K562 (cell line): ENCODE measurements around the gene TMBIM4. TPM values are rescaled to one million over a fixed set of nuclear protein-coding genes. Genes with fewer than 3 reads are reported as not detected.

Source experiments
- EGR1 ChIP-seq: fragments of 450-650 bp; conservative IDR thresholded peaks from 2 replicates; pipeline ENCODE4 v1.6.1; 2017; ENCODE audit warnings: mild to moderate bottlenecking
- FOXA3 ChIP-seq, 2 experiments: fragments of 450-650 bp in 1 of 2; sonication (generic) in 1 of 2; formaldehyde crosslinking; IDR thresholded peaks in 1 of 2; conservative IDR thresholded peaks in 1 of 2; 2 replicates each; pipeline versions ENCODE4 v1.4.0 to v1.8.0; 2020 to 2022; ENCODE audit warnings: mild to moderate bottlenecking in 2 of 2, missing genetic modification reagents in 1 of 2
- HDAC6 ChIP-seq: IDR thresholded peaks from 2 replicates; pipeline ENCODE4 v1.6.1; 2012; ENCODE audit warnings: low read depth, mild to moderate bottlenecking, control low read depth, inconsistent platforms, low read length, moderate library complexity
- HNRNPH1 ChIP-seq: fragments of 200-400 bp; formaldehyde crosslinking; optimal IDR thresholded peaks from 2 replicates; pipeline ENCODE3; 2017; ENCODE audit warnings: low read depth, mild to moderate bottlenecking, low read length, moderate library complexity
- JUNB ChIP-seq: fragments of 450-650 bp; formaldehyde crosslinking; conservative IDR thresholded peaks from 2 replicates; pipeline ENCODE4 v1.4.0; 2020; ENCODE audit warnings: mild to moderate bottlenecking
- KDM5B ChIP-seq: fragments of 200-600 bp; sonication (generic); IDR thresholded peaks from 2 replicates; pipeline ENCODE4 v1.6.1; 2012; ENCODE audit warnings: low read depth, mild to moderate bottlenecking, moderate library complexity, low read length, control low read depth, inconsistent platforms; ENCODE audit not compliant: insufficient replicate concordance
- NBN ChIP-seq: fragments of 450-650 bp; IDR thresholded peaks from 2 replicates; pipeline ENCODE4 v1.6.1; 2016; ENCODE audit warnings: low read depth, mild to moderate bottlenecking
- NCOA1 ChIP-seq: fragments of 450-650 bp; IDR thresholded peaks from 2 replicates; pipeline ENCODE4 v1.6.1; 2016; ENCODE audit warnings: low read depth
- NFRKB ChIP-seq: fragments of 450-650 bp; IDR thresholded peaks from 2 replicates; pipeline ENCODE4 v1.6.1; 2016; ENCODE audit warnings: low read depth
- OTX1 ChIP-seq: fragments of 450-650 bp; formaldehyde crosslinking; IDR thresholded peaks from 2 replicates; pipeline ENCODE4 v1.4.0; 2022; ENCODE audit warnings: mild to moderate bottlenecking
- RFX1 ChIP-seq: fragments of 450-650 bp; IDR thresholded peaks from 2 replicates; pipeline ENCODE4 v1.6.1; 2016; ENCODE audit warnings: mild to moderate bottlenecking, moderate library complexity
- SNRNP70 ChIP-seq: fragments of 200-400 bp; formaldehyde crosslinking; optimal IDR thresholded peaks from 2 replicates; pipeline ENCODE3; 2017; ENCODE audit warnings: low read depth, low read length
- ZNF23 ChIP-seq: fragments of 250-450 bp; sonication (Bioruptor Pico); IDR thresholded peaks from 2 replicates; pipeline ENCODE4 v1.4.0; 2020; ENCODE audit warnings: mild to moderate bottlenecking
- ZNF586 ChIP-seq: fragments of 450-650 bp; formaldehyde crosslinking; conservative IDR thresholded peaks from 2 replicates; pipeline ENCODE4 v1.4.0; 2020; ENCODE audit warnings: mild to moderate bottlenecking, moderate library complexity
- polyA plus RNA-seq, 8 experiments: library from polyadenylated mRNA; depleted of rRNA in 4 of 8; stranded (reverse) in 5 of 8; unstranded in 3 of 8; fragments of >200 nt; fragmentation: Nextera tagmentation in 2 of 8; fragmentation: Illumina TruSeq in 1 of 8; extraction: Ambion mirVana in 2 of 8; extraction: Trizol in 1 of 8; gene quantifications; 2 replicates each; pipeline versions ENCODE4 v1.2.1 to v1.2.3, GENCODE V29; 2011 to 2014; ENCODE audit warnings: inconsistent platforms in 1 of 8, missing spikeins in 1 of 8
- total RNA-seq, 7 experiments: library from RNA; depleted of rRNA in 6 of 7; stranded (reverse); fragments of >200 nt in 6 of 7; fragmentation: Illumina TruSeq in 2 of 7; extraction: Trizol in 2 of 7; gene quantifications; 2 replicates each; pipeline versions ENCODE4 v1.2.1 to v1.2.3, GENCODE V29; 2011 to 2021; ENCODE audit warnings: low replicate concordance in 1 of 7
- TF ChIP-seq, protein P1 (sequence below): fragments of 450-650 bp; formaldehyde crosslinking; IDR thresholded peaks from 2 replicates; pipeline ENCODE4 v1.4.0; 2022; ENCODE audit warnings: missing genetic modification characterization
- TF ChIP-seq, protein P2 (sequence below): sonication (generic); formaldehyde crosslinking; IDR thresholded peaks from 2 replicates; pipeline ENCODE4 v1.8.0; 2022; ENCODE audit warnings: mild to moderate bottlenecking, missing genetic modification reagents

TMBIM4 gene
- total and polyA plus RNA-seq, 9 of the 15 experiments (the other 6 are each of a cell fraction or from before 2014, with no cell fraction given): 18.6 to 272 (median 50.0) TPM

DNA sequence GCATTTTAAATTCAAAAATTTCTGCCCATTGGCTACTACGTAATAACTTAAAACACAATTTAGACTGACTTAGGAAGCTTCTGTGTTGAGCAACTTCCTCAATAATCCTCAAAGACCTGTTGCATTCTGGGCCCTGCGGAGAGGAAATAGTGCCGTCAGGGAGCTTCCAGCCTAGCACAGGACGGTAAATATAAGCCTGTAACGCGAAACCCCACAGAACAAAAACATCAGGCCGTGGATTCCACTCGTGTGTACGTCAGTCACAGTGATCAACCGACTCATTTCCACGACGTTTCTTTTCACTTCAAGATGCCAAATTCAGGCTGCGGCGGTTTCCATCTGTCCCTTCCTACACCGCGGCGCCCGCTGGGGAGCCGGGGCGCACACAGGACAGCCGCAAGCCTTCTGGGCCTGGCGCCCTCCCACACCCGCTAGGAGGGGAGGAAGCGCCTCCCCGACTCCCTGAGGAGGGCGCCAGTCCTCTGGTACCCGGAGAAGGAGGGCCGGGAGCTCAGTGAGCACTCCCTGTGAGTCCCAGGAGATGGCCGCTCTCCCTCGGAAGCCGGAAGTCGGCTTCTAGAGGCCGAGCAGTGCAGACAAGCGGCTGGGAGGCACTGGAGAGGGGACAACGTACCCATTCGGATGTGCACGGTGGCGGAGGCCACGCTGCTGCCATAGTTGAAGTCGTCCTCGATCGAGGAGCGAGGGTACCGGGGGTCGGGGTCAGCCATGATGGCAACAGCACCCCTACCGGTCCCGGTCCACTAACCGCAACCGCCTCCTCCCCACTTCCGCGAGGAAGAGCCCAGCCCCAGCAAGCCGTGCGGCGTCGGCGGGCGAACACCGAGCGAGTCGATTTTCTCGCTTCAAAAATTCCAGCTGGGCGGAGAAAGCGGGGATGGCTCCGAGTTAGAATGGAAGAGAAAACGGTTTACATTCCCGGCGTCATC lies at the start of gene TMBIM4 (continued):
- peak; percentile 70 for TF ChIP-seq NBN
- no peak for TF ChIP-seq HDAC6
- no peak for TF ChIP-seq HNRNPH1
- TF ChIP-seq KDM5B: peak; percentile 89
- TF ChIP-seq SNRNP70: no peak
- no peak for TF ChIP-seq ZNF586 (CRISPR knock-in tag)
- TF ChIP-seq OTX1: no peak
- no peak; a peak in 1 of 4 replicates for TF ChIP-seq FOXA3 (CRISPR knock-in tag; conservative IDR thresholded peaks at IDR 0.05 in 1 of 2, IDR thresholded peaks at IDR 0.05 in 1 of 2)
- no peak for TF ChIP-seq ZNF23 (CRISPR knock-in tag)
- TF ChIP-seq, protein P1, sequence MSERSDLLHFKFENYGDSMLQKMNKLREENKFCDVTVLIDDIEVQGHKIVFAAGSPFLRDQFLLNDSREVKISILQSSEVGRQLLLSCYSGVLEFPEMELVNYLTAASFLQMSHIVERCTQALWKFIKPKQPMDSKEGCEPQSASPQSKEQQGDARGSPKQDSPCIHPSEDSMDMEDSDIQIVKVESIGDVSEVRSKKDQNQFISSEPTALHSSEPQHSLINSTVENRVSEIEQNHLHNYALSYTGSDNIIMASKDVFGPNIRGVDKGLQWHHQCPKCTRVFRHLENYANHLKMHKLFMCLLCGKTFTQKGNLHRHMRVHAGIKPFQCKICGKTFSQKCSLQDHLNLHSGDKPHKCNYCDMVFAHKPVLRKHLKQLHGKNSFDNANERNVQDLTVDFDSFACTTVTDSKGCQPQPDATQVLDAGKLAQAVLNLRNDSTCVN: no peak
- peak; percentile 99 for TF ChIP-seq NFRKB
- TF ChIP-seq RFX1: no peak
- TF ChIP-seq EGR1: peak; percentile 68
- peak; percentile 57; the same call in 1 of the 2 replicates for TF ChIP-seq NCOA1
- TF ChIP-seq, protein P2, sequence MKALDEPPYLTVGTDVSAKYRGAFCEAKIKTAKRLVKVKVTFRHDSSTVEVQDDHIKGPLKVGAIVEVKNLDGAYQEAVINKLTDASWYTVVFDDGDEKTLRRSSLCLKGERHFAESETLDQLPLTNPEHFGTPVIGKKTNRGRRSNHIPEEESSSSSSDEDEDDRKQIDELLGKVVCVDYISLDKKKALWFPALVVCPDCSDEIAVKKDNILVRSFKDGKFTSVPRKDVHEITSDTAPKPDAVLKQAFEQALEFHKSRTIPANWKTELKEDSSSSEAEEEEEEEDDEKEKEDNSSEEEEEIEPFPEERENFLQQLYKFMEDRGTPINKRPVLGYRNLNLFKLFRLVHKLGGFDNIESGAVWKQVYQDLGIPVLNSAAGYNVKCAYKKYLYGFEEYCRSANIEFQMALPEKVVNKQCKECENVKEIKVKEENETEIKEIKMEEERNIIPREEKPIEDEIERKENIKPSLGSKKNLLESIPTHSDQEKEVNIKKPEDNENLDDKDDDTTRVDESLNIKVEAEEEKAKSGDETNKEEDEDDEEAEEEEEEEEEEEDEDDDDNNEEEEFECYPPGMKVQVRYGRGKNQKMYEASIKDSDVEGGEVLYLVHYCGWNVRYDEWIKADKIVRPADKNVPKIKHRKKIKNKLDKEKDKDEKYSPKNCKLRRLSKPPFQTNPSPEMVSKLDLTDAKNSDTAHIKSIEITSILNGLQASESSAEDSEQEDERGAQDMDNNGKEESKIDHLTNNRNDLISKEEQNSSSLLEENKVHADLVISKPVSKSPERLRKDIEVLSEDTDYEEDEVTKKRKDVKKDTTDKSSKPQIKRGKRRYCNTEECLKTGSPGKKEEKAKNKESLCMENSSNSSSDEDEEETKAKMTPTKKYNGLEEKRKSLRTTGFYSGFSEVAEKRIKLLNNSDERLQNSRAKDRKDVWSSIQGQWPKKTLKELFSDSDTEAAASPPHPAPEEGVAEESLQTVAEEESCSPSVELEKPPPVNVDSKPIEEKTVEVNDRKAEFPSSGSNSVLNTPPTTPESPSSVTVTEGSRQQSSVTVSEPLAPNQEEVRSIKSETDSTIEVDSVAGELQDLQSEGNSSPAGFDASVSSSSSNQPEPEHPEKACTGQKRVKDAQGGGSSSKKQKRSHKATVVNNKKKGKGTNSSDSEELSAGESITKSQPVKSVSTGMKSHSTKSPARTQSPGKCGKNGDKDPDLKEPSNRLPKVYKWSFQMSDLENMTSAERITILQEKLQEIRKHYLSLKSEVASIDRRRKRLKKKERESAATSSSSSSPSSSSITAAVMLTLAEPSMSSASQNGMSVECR (CRISPR knock-in tag): peak; percentile 66
- 0 out of 2 replicates have a peak, but pooled peaks have one; percentile 20 for TF ChIP-seq JUNB (CRISPR knock-in tag)
